ENCODE results near the gene ATG13.

DNA sequence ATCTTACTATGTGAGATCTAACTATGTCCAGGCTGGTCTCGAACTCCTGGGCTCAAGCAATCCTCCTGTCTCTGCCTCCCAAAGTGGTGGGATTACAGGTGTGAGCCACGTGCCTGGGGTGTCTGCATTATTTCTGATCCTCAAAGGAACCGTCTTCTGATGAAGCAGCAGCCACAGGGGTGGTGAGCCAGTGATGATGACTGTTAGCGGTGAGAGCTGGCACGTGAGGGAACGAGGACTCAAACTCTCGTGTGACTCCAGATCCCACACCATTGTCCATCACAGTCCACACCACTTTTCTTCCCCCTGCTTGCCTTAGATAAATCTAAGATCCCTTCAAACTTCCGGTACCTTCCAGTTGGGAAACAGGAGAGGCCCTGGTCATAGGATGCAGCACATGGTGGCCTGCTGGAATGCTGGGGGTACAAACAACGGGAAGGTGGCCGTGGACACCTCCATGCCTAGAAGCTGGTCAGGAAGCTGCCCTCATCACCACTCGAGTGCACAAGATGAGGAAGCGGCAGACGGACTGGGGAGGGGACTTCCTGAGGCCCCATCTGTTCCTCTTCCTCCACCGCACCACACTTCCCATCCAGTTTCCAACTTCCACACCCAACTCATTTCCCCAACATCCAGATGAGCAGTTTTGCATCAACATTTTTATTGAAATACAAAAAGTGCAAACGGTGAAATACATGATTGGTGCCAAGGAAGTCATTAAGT lies 59.2 kb downstream of the ATG13 start:
- no peak for TF ChIP-seq CTCF (IDR thresholded peaks at IDR 0.05)
- TF ChIP-seq POLR2A (IDR thresholded peaks at IDR 0.05), result no peak
